Muscle of leg (tissue), 11 donors: ENCODE measurements around the gene HEATR5B. TPM values are rescaled to one million over a fixed set of nuclear protein-coding genes. Genes with fewer than 3 reads are reported as not detected.
"Not testable (repeated sequence)": the region's sequence is repeated elsewhere in the genome, so short reads cannot be mapped to it uniquely, and the experiment has no call there.

Source experiments
- DNase-seq: peaks from one replicate; pipeline ENCODE4 v3.0.0; 2013
- H3K27ac ChIP-seq: one replicate; pipeline ENCODE4 v1.5.1; 2013; ENCODE audit warnings: mild to moderate bottlenecking, low read length, control low read depth
- H3K27me3 ChIP-seq: one replicate; pipeline ENCODE4 v1.6.1; 2013; ENCODE audit warnings: low read length; ENCODE audit not compliant: control insufficient read depth, insufficient read depth
- H3K36me3 ChIP-seq: one replicate; pipeline ENCODE4 v1.6.1; 2013; ENCODE audit warnings: low read length; ENCODE audit not compliant: control insufficient read depth, insufficient read depth
- H3K4me1 ChIP-seq: one replicate; pipeline ENCODE4 v1.6.1; 2013; ENCODE audit warnings: low read length; ENCODE audit not compliant: control insufficient read depth, insufficient read depth
- H3K4me3 ChIP-seq: one replicate; pipeline ENCODE4 v1.5.1; 2013; ENCODE audit warnings: low read length, control low read depth
- H3K9me3 ChIP-seq: replicated peaks from 2 replicates; pipeline ENCODE4 v1.6.1; 2013; ENCODE audit warnings: low read depth, low read length; ENCODE audit not compliant: control insufficient read depth
- WGBS: methylation state at CpG from one replicate; pipeline ENCODE4 v1.1.5; 2013; ENCODE audit warnings: missing lambda C conversion rate; ENCODE audit not compliant: insufficient coverage; 5-methylcytosine and 5-hydroxymethylcytosine counted together
- polyA plus RNA-seq, 8 donors: library from polyadenylated mRNA; unstranded; fragments of 120-200 nt; gene quantifications; one replicate each; pipeline versions ENCODE4 v1.2.1 to v1.2.3, GENCODE V29; 2013; ENCODE audit warnings: inconsistent platforms in 1 of 8, low replicate concordance in 1 of 8; ENCODE audit not compliant: insufficient read length in 8 of 8, insufficient read depth in 1 of 8
- total RNA-seq: library from RNA; stranded (reverse); fragments of 120-200 nt; gene quantifications from one replicate; pipeline ENCODE4 v1.2.4, GENCODE V29; 2013

Gene HEATR5B
- total and polyA plus RNA-seq, 9 donors = 10.2 to 14.7 (median 11.5) TPM

GRCh38 chr2:36952748-36953197 lies 131.4 kb downstream of the HEATR5B start:
- no peak overlapping the region for H3K27ac ChIP-seq
- DNase-seq = no peak
- no peaks in the 10 kb centered on the region for H3K36me3 ChIP-seq
- no peaks in the 10 kb centered on the region for H3K4me1 ChIP-seq
- no CpG with 5 or more reads among the region's 3 CpGs for WGBS
- no peaks in the 10 kb centered on the region for H3K27me3 ChIP-seq
- no peaks in the 10 kb centered on the region for H3K9me3 ChIP-seq
- no peak overlapping the region for H3K4me3 ChIP-seq

DNA sequence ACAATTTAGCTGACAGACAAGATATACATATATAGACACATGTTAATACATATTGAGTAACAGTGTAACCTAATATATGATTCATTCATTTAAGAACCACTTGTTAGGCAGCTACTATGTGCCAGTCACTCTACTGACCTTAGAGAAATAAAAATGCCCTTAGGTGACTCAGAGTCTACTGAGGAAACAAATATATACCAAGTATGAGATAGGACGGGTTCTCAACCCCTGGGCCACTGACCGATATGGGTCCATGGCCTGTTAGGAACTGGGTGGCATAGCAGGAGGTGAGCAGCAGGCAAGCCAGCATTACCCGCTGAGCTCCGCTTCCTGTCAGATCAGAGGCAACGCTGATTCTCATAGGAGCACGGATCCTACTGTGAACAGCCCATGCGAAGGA lies 132.6 kb downstream of the HEATR5B start:
- Histone ChIP-seq H3K9me3 (no peaks in the 10 kb centered on the region), H3K4me1 (no peaks in the 10 kb centered on the region), H3K27ac (no peak overlapping the region), H3K36me3 (no peaks in the 10 kb centered on the region), H3K27me3 (no peaks in the 10 kb centered on the region), H3K4me3 (no peak overlapping the region)
- DNase-seq = no peak
- WGBS = 83% methylated on average over 4 of the region's 7 CpGs

DNA sequence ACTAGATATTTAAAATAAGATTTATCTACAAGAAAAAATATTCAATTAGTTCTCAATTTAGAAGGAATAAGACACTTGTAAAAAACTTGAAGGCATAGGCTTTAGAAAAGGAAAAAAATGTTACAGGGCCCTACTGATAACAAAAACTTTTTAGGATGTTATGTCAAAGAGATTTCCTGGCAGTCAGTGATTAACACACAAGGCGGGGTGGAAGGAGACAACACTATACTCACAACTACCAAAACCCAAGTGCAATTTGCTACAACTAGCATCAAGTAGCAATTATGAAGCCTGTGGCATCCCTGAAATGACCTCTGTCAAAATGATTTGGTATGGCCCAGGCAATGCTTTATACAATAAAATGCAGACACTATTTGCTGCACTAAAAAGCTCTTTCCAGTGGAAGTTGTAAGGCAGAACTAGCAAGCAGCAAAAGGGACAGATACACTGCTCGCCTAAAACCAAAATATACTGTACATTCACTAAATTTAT lies 133.1 kb downstream of the HEATR5B start:
- no peak for DNase-seq
- H3K27ac ChIP-seq = no peak overlapping the region
- no peaks in the 10 kb centered on the region for H3K36me3 ChIP-seq
- no CpG with 5 or more reads among the region's 2 CpGs for WGBS
- H3K9me3 ChIP-seq = no peaks in the 10 kb centered on the region
- H3K4me3 ChIP-seq = no peak overlapping the region
- H3K27me3 ChIP-seq = no peaks in the 10 kb centered on the region
- H3K4me1 ChIP-seq = no peaks in the 10 kb centered on the region

GRCh38 chr2:36949845-36950244 lies 134.3 kb downstream of the HEATR5B start:
- H3K36me3 ChIP-seq = no peaks in the 10 kb centered on the region
- H3K4me3 ChIP-seq = no peak overlapping the region
- DNase-seq = no peak
- no peaks in the 10 kb centered on the region for H3K4me1 ChIP-seq
- WGBS = 67% methylated on average over 1 of the region's 1 CpG
- H3K27ac ChIP-seq = no peak overlapping the region
- no peaks in the 10 kb centered on the region for H3K27me3 ChIP-seq
- H3K9me3 ChIP-seq = no peaks in the 10 kb centered on the region

DNA sequence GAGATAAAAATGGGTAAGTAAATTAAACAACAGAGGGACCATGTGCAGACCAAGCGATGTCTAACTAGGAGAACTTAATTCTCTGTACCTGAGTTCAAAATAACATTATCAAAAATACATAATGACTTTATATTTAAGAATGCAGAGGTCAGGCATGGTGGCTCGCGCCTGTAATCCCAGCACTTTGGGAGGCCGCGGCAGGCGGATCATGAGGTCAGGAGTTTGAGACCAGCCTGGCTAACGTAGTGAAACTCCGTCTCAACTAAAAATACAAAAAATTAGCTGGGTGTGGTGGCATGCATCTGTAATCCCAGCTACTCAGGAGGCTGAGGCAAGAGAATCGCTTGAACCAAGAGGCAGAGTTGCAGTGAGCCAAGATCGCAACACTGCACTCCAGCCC lies 138.9 kb downstream of the HEATR5B start:
- H3K9me3 ChIP-seq, DNase-seq, H3K27ac ChIP-seq, H3K4me3 ChIP-seq, H3K27me3 ChIP-seq, H3K36me3 ChIP-seq, H3K4me1 ChIP-seq: not testable (repeated sequence)
- no CpG with 5 or more reads among the region's 10 CpGs for WGBS

DNA sequence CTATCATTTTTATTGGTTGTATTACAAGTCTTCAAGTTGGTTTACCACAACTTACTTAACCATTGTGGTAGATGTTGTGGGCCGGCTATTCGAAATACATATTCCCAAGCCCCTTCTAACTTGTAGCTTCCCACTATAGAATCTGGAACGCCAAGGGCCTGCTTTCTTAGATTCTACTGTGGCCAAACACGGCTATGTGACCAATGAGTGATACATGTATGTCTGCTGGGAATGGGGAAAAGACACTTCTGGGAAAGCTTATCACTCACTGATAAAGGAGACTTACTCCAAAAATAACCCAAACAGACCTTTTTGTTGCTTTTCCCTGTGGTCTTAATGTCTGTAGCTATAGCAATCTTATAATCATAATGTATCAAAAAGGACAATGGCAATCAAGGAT lies 142.3 kb downstream of the HEATR5B start:
- no peaks in the 10 kb centered on the region for H3K4me1 ChIP-seq
- no peaks in the 10 kb centered on the region for H3K36me3 ChIP-seq
- H3K27ac ChIP-seq = no peak overlapping the region
- no peak overlapping the region for H3K4me3 ChIP-seq
- no peaks in the 10 kb centered on the region for H3K27me3 ChIP-seq
- WGBS = no CpG with 5 or more reads among the region's 4 CpGs
- no peak for DNase-seq
- no peaks in the 10 kb centered on the region for H3K9me3 ChIP-seq

DNA sequence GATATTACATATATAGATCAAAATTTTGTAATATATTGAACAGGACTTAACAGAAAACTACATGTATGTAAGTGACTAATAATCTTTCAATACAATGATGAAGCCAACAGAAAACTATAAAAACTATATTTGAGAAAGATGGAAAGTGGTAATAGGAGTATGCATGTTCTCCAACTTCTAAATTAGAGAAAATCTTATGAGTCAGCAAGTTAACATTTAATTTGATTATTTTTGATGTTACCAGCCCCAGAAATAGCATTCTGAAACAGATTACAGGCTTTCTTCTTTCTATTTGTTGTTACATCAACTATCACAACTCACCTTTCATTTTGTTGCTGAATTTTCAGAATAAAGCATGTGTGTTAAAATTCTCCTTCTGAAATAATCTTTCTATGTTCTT lies 147.6 kb downstream of the HEATR5B start:
- not testable (repeated sequence) for H3K27ac ChIP-seq, H3K4me3 ChIP-seq, H3K36me3 ChIP-seq, DNase-seq, H3K9me3 ChIP-seq, H3K4me1 ChIP-seq, H3K27me3 ChIP-seq

GRCh38 chr2:36931688-36932087 lies 152.5 kb downstream of the HEATR5B start:
- H3K4me3 ChIP-seq, H3K36me3 ChIP-seq, DNase-seq, H3K4me1 ChIP-seq, H3K9me3 ChIP-seq, H3K27me3 ChIP-seq, H3K27ac ChIP-seq: not testable (repeated sequence)
- WGBS = 93% methylated on average over 4 of the region's 6 CpGs

Other genes starting within 250 kb of the HEATR5B start
- gene STRN, start 117.8 kb downstream of the HEATR5B start, total RNA-seq = 25.4 TPM
- 10 to 100 TPM; 12.2 to 22.4 (median 19.6) TPM for gene STRN, start 117.8 kb downstream of the HEATR5B start, polyA plus RNA-seq
- 7.4 TPM for gene GPATCH11, start 146 bp upstream of the HEATR5B start, total RNA-seq
- 10 to 100 TPM in 1 of 8 donors, 1 to 10 TPM in 7; 5.3 to 11.3 (median 8.7) TPM for gene GPATCH11, start 146 bp upstream of the HEATR5B start, polyA plus RNA-seq
- 22.5 TPM for gene EIF2AK2, start 72.6 kb upstream of the HEATR5B start, total RNA-seq
- gene EIF2AK2, start 72.6 kb upstream of the HEATR5B start, polyA plus RNA-seq = 10 to 100 TPM; 13.4 to 27.7 (median 18.5) TPM
- not detected for gene SULT6B1, start 104.3 kb upstream of the HEATR5B start, total RNA-seq
- gene SULT6B1, start 104.3 kb upstream of the HEATR5B start, polyA plus RNA-seq = not detected
- gene CEBPZOS, start 112.1 kb upstream of the HEATR5B start, total RNA-seq = 27.2 TPM
- gene CEBPZOS, start 112.1 kb upstream of the HEATR5B start, polyA plus RNA-seq = 10 to 100 TPM; 34.1 to 42.4 (median 35.7) TPM
- gene CEBPZ, start 147.2 kb upstream of the HEATR5B start, total RNA-seq = 56.9 TPM
- gene CEBPZ, start 147.2 kb upstream of the HEATR5B start, polyA plus RNA-seq = 10 to 100 TPM; 34.5 to 56.4 (median 39.3) TPM
- gene NDUFAF7, start 147.3 kb upstream of the HEATR5B start, total RNA-seq = 14.2 TPM
- 10 to 100 TPM; 10.9 to 18.4 (median 13.6) TPM for gene NDUFAF7, start 147.3 kb upstream of the HEATR5B start, polyA plus RNA-seq
- gene PRKD3, start 240.5 kb upstream of the HEATR5B start, total RNA-seq = 36.2 TPM
- 10 to 100 TPM; 18.0 to 39.7 (median 28.1) TPM for gene PRKD3, start 240.5 kb upstream of the HEATR5B start, polyA plus RNA-seq